Neural cell (in vitro differentiated cells): Measurements from ENCODE around the gene C13orf46.

Experiments
- EZH2 ChIP-seq: fragments of 200-600, 300-800 bp; shearing (Covaris generic), sonication (generic); IDR thresholded peaks from 2 replicates; pipeline ENCODE4 v1.6.1; 2014; ENCODE audit warnings: antibody characterized with exemption, low read length, borderline replicate concordance, mild to moderate bottlenecking; ENCODE audit not compliant: insufficient read depth, poor library complexity, severe bottlenecking
- TAF1 ChIP-seq: IDR thresholded peaks from 2 replicates; pipeline ENCODE4 v1.6.1; 2012; ENCODE audit warnings: low read depth
- TF ChIP-seq, protein P1 (sequence below): IDR thresholded peaks from 2 replicates; pipeline ENCODE4 v1.6.1; 2012; ENCODE audit warnings: borderline replicate concordance
- TF ChIP-seq, protein P2 (sequence below): fragments of 450-650 bp; IDR thresholded peaks from 2 replicates; pipeline ENCODE4 v1.5.1; 2014; ENCODE audit warnings: antibody characterized with exemption, mild to moderate bottlenecking, moderate library complexity; ENCODE audit not compliant: poor library complexity, severe bottlenecking

DNA sequence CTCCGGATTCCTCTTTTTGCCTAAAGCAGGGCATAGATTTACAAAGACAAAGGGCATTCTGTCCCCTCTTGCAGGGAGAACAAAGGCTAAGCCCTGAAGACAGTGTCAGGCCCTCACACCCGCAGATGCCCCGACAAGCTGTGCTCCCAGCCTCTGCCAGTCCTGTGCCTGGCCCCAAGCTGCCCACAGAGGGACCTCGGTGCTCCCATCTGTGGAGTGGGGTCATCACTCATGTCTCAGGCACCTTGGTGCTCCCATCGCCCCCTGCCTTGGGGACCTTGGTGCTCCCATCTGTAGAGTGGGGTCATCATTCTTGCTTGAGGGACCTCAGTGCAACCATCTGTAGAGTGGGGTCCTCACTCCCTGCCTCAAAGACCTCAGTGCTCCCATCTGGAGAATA is 24.3 kb downstream of the C13orf46 start:
- TF ChIP-seq EZH2 (no peak), TAF1 (no peak)
- TF ChIP-seq, protein P1, sequence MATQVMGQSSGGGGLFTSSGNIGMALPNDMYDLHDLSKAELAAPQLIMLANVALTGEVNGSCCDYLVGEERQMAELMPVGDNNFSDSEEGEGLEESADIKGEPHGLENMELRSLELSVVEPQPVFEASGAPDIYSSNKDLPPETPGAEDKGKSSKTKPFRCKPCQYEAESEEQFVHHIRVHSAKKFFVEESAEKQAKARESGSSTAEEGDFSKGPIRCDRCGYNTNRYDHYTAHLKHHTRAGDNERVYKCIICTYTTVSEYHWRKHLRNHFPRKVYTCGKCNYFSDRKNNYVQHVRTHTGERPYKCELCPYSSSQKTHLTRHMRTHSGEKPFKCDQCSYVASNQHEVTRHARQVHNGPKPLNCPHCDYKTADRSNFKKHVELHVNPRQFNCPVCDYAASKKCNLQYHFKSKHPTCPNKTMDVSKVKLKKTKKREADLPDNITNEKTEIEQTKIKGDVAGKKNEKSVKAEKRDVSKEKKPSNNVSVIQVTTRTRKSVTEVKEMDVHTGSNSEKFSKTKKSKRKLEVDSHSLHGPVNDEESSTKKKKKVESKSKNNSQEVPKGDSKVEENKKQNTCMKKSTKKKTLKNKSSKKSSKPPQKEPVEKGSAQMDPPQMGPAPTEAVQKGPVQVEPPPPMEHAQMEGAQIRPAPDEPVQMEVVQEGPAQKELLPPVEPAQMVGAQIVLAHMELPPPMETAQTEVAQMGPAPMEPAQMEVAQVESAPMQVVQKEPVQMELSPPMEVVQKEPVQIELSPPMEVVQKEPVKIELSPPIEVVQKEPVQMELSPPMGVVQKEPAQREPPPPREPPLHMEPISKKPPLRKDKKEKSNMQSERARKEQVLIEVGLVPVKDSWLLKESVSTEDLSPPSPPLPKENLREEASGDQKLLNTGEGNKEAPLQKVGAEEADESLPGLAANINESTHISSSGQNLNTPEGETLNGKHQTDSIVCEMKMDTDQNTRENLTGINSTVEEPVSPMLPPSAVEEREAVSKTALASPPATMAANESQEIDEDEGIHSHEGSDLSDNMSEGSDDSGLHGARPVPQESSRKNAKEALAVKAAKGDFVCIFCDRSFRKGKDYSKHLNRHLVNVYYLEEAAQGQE: no peak
- TF ChIP-seq, protein P2, sequence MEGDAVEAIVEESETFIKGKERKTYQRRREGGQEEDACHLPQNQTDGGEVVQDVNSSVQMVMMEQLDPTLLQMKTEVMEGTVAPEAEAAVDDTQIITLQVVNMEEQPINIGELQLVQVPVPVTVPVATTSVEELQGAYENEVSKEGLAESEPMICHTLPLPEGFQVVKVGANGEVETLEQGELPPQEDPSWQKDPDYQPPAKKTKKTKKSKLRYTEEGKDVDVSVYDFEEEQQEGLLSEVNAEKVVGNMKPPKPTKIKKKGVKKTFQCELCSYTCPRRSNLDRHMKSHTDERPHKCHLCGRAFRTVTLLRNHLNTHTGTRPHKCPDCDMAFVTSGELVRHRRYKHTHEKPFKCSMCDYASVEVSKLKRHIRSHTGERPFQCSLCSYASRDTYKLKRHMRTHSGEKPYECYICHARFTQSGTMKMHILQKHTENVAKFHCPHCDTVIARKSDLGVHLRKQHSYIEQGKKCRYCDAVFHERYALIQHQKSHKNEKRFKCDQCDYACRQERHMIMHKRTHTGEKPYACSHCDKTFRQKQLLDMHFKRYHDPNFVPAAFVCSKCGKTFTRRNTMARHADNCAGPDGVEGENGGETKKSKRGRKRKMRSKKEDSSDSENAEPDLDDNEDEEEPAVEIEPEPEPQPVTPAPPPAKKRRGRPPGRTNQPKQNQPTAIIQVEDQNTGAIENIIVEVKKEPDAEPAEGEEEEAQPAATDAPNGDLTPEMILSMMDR: no peak
